ENCODE results near the gene CHAC1.
"Not testable (repeated sequence)": the region's sequence is repeated elsewhere in the genome, so short reads cannot be mapped to it uniquely, and the experiment has no call there.

CHAC1 gene

GRCh38 chr15:40958723-40959122, 5.5 kb downstream of the CHAC1 start:
- DNase-seq = no peak

GRCh38 chr15:40959331-40960141, 6.3 kb downstream of the CHAC1 start:
- DNase-seq = no peak

- DNase-seq = no peak
Observed at GRCh38 chr15:40960151-40960885, 7.0 kb downstream of the CHAC1 start.

GRCh38 chr15:40960925-40961324, 7.7 kb downstream of the CHAC1 start:
- DNase-seq = no peak

- DNase-seq = not testable (repeated sequence)
Observed at GRCh38 chr15:40961740-40962139, 8.5 kb downstream of the CHAC1 start.

GRCh38 chr15:40962317-40962716, 9.0 kb downstream of the CHAC1 start:
- DNase-seq = not testable (repeated sequence)

GRCh38 chr15:40963201-40963600, 9.9 kb downstream of the CHAC1 start:
- DNase-seq = no peak

GRCh38 chr15:40964006-40964405, 10.7 kb downstream of the CHAC1 start:
- no peak for DNase-seq

GRCh38 chr15:40964634-40965033, 11.4 kb downstream of the CHAC1 start:
- no peak for DNase-seq

GRCh38 chr15:40968290-40969085, 15.2 kb downstream of the CHAC1 start:
- DNase-seq = no peak

GRCh38 chr15:40969363-40969762, 16.1 kb downstream of the CHAC1 start:
- DNase-seq = no peak

- no peak for DNase-seq
Observed at GRCh38 chr15:40974879-40975278, 21.6 kb downstream of the CHAC1 start.

- DNase-seq = no peak
Observed at GRCh38 chr15:40976819-40977218, 23.5 kb downstream of the CHAC1 start.

- no peak for DNase-seq
Observed at GRCh38 chr15:40978141-40978540, 24.9 kb downstream of the CHAC1 start.

GRCh38 chr15:40978562-40978961, 25.3 kb downstream of the CHAC1 start:
- DNase-seq = no peak

GRCh38 chr15:40981186-40981585, 27.9 kb downstream of the CHAC1 start:
- DNase-seq = no peak

GRCh38 chr15:40982855-40983254, 29.6 kb downstream of the CHAC1 start:
- DNase-seq = no peak

GRCh38 chr15:40984406-40984805, 31.1 kb downstream of the CHAC1 start:
- no peak for DNase-seq

GRCh38 chr15:40984964-40985363, 31.7 kb downstream of the CHAC1 start:
- no peak for DNase-seq

- DNase-seq = no peak
Observed at GRCh38 chr15:40985541-40986330, 32.5 kb downstream of the CHAC1 start.

- no peak for DNase-seq
Observed at GRCh38 chr15:40986820-40987219, 33.5 kb downstream of the CHAC1 start.

GRCh38 chr15:40988156-40988555, 34.9 kb downstream of the CHAC1 start:
- DNase-seq = no peak

- no peak for DNase-seq
Observed at GRCh38 chr15:40990080-40990479, 36.8 kb downstream of the CHAC1 start.

All from MV-4-11 (cell line).